Measurements from ENCODE around the gene SOX6.

- TF ChIP-seq CTCF (IDR thresholded peaks at IDR 0.05) (no peak), EZH2 (IDR thresholded peaks at IDR 0.05) (no peak), EZH2phosphoT487 (IDR thresholded peaks at IDR 0.05) (no peak)
Measured at GRCh38 chr11:16002942-16003341, 353.4 kb downstream of the SOX6 start.
